PC-3 (cell line): Measurements from ENCODE around the gene KMT2E. TPM values are rescaled to one million over a fixed set of nuclear protein-coding genes. Genes with fewer than 3 reads are reported as not detected.

Source experiments
- ATAC-seq: fragments of 200-7000 bp; cut with Tn5 transposase; 2 replicates; pipeline ENCODE4 v1.9.1; 2020; ENCODE audit warnings: mild to moderate bottlenecking, moderate library complexity
- BruUV-seq: library from RNA; stranded (reverse); fragments of 400-500 nt; replicated peaks from 2 replicates; lab custom pipeline; 2021; lab: Mats Ljungman, UMichigan
- CTCF ChIA-PET: fragments of 300-600 bp; sonication (Branson Sonifier 250); formaldehyde crosslinking; loops from one replicate; lab custom pipeline; 2022; ENCODE audit warnings: antibody characterized with exemption; lab: Charles Lee
- POLR2A ChIA-PET: fragments of 300-600 bp; sonication (Branson Sonifier 250); formaldehyde crosslinking; loops from one replicate; lab custom pipeline; 2022; ENCODE audit warnings: antibody characterized with exemption; ENCODE audit not compliant: unreplicated experiment; lab: Charles Lee
- DNase-seq: peaks from one replicate; pipeline ENCODE4 v3.0.0-alpha.2; 2015
- H2AFZ ChIP-seq: fragments of 300-600 bp; sonication (generic); 2 replicates; pipeline ENCODE4 v1.6.0; 2016; ENCODE audit warnings: antibody characterized with exemption, low read length
- H3F3A ChIP-seq: fragments of 300-600 bp; sonication (generic); one replicate; pipeline ENCODE4 v1.6.0; 2017; ENCODE audit warnings: antibody characterized with exemption, low read length, control low read depth, mild to moderate bottlenecking; ENCODE audit not compliant: unreplicated experiment
- H3K27ac ChIP-seq: fragments of 300-600 bp; sonication (generic); 2 replicates; pipeline ENCODE4 v1.5.1; 2016; ENCODE audit warnings: mild to moderate bottlenecking, low read length
- H3K27me3 ChIP-seq: fragments of 300-600 bp; sonication (generic); 2 replicates; pipeline ENCODE4 v1.6.1; 2016; ENCODE audit warnings: low read length, mixed read lengths
- H3K36me3 ChIP-seq: fragments of 300-600 bp; sonication (generic); 2 replicates; pipeline ENCODE4 v1.6.1; 2016; ENCODE audit warnings: low read depth, mixed run types, low read length, mixed read lengths
- H3K4me1 ChIP-seq: fragments of 300-600 bp; sonication (generic); 2 replicates; pipeline ENCODE4 v1.5.1; 2016; ENCODE audit warnings: low read length; ENCODE audit not compliant: insufficient read depth
- H3K4me2 ChIP-seq: fragments of 300-600 bp; sonication (generic); 2 replicates; pipeline ENCODE4 v1.6.0; 2016; ENCODE audit warnings: low read length
- H3K4me3 ChIP-seq: fragments of 300-600 bp; sonication (generic); 2 replicates; pipeline ENCODE4 v1.5.1; 2016; ENCODE audit warnings: mild to moderate bottlenecking, low read length, mixed read lengths
- H3K79me2 ChIP-seq: fragments of 300-600 bp; sonication (generic); 2 replicates; pipeline ENCODE4 v1.6.1; 2017; ENCODE audit warnings: low read length, mixed read lengths
- H3K9ac ChIP-seq: fragments of 300-600 bp; sonication (generic); 2 replicates; pipeline ENCODE4 v1.6.0; 2016; ENCODE audit warnings: mild to moderate bottlenecking, low read length
- H3K9me2 ChIP-seq: fragments of 300-600 bp; sonication (generic); replicated peaks from 2 replicates; pipeline ENCODE4 v1.6.1; 2016; ENCODE audit warnings: mixed run types, low read length, mixed read lengths
- H3K9me3 ChIP-seq: fragments of 300-600 bp; sonication (generic); 2 replicates; pipeline ENCODE4 v1.6.1; 2016; ENCODE audit warnings: low read length, mixed read lengths
- H4K20me1 ChIP-seq: fragments of 300-600 bp; sonication (generic); 2 replicates; pipeline ENCODE4 v1.6.1; 2016; ENCODE audit warnings: low read length, mixed read lengths
- CTCF ChIP-seq: fragments of 300-600 bp; sonication (generic); conservative IDR thresholded peaks from 2 replicates; pipeline ENCODE4 v1.5.1; 2017; ENCODE audit warnings: antibody characterized with exemption, low read depth, mild to moderate bottlenecking, low read length
- EZH2 ChIP-seq: fragments of 300-600 bp; sonication (generic); IDR thresholded peaks from one replicate; pipeline ENCODE4 v1.6.1; 2017; ENCODE audit warnings: antibody characterized with exemption, mild to moderate bottlenecking, low read length; ENCODE audit not compliant: unreplicated experiment
- EZH2phosphoT487 ChIP-seq: fragments of 300-600 bp; sonication (generic); IDR thresholded peaks from 2 replicates; pipeline ENCODE4 v1.6.1; 2018; ENCODE audit warnings: mild to moderate bottlenecking, antibody characterized with exemption, low read length, borderline replicate concordance
- intact Hi-C: fragments of 100-400 bp; cut with micrococcal nuclease; formaldehyde crosslinking; loops from 2 replicates; pipeline ENCODE4 v1.9.0; 2023
- total RNA-seq: library from RNA; depleted of rRNA; stranded (reverse); fragments of >200 nt; gene quantifications from 2 replicates; pipeline ENCODE4 v1.2.3, GENCODE V29; 2014

Gene KMT2E
- total RNA-seq, 1 experiment from 2014 or later, result 21.8 TPM

GRCh38 chr7:105017657-105018365 is 3.8 kb downstream of the KMT2E start:
- H3K9ac ChIP-seq, result peak overlapping the region; percentile 99; the same call in 1 of the 2 replicates

GRCh38 chr7:105019269-105019668 is 5.3 kb downstream of the KMT2E start:
- Histone ChIP-seq H4K20me1 (peaks cover 34% of the 10 kb centered on the region), H3K27ac (no peak overlapping the region), H3K9me3 (no peaks in the 10 kb centered on the region), H3K4me1 (peaks cover 22% of the 10 kb centered on the region), H3K9ac (no peak overlapping the region), H3K36me3 (no peaks in the 10 kb centered on the region), H3K4me3 (no peak overlapping the region), H3K27me3 (no peaks in the 10 kb centered on the region), H2AFZ (no peak overlapping the region), H3F3A (no peaks in the 10 kb centered on the region), H3K4me2 (no peak overlapping the region), H3K79me2 (peaks cover 99% of the 10 kb centered on the region), H3K9me2 (no peaks in the 10 kb centered on the region)
- TF ChIP-seq EZH2 (no peak), EZH2phosphoT487 (no peak), CTCF (no peak)
- intact Hi-C loops, result no loop called here
- DNase-seq (no peak), ATAC-seq (no peak)
- POLR2A ChIA-PET, result no interaction called here
- no TSS peak for BruUV-seq
- CTCF ChIA-PET, result no interaction called here

More at GRCh38 chr7:105017657-105018365, 3.8 kb downstream of the KMT2E start:
- Histone ChIP-seq H3K27ac (no peak overlapping the region), H3F3A (no peaks in the 10 kb centered on the region), H3K4me1 (peaks cover 16% of the 10 kb centered on the region), H3K36me3 (no peaks in the 10 kb centered on the region), H3K79me2 (peaks cover 97% of the 10 kb centered on the region), H3K9me2 (no peaks in the 10 kb centered on the region), H4K20me1 (peaks cover 32% of the 10 kb centered on the region), H3K4me2 (peak overlapping the region; percentile 95), H3K27me3 (no peaks in the 10 kb centered on the region), H2AFZ (no peak overlapping the region), H3K9me3 (no peaks in the 10 kb centered on the region), H3K4me3 (peak overlapping the region; percentile 78)
- DNase-seq (no peak), ATAC-seq (no peak)
- no TSS peak for BruUV-seq
- ChIA-PET CTCF (no interaction called here), POLR2A (interaction anchor here (0.7 kb wide), 1 partner anchor 34 kb away, joined by 3 read pairs; no protein-coding TSS in a partner anchor)
- no peak for TF ChIP-seq EZH2
- TF ChIP-seq CTCF, result no peak
- no peak for TF ChIP-seq EZH2phosphoT487
- intact Hi-C loops, result loop anchor here (2.0 kb wide), 1 partner anchor 21 kb away; no protein-coding TSS in a partner anchor

- ATAC-seq (no peak), DNase-seq (no peak)
- Histone ChIP-seq H3K79me2 (peaks cover 99% of the 10 kb centered on the region), H3K36me3 (no peaks in the 10 kb centered on the region), H3K9me2 (no peaks in the 10 kb centered on the region), H3K4me1 (peaks cover 36% of the 10 kb centered on the region), H4K20me1 (peaks cover 45% of the 10 kb centered on the region), H2AFZ (no peak overlapping the region), H3K4me3 (no peak overlapping the region), H3K4me2 (no peak overlapping the region), H3K9me3 (no peaks in the 10 kb centered on the region), H3F3A (peaks cover 3% of the 10 kb centered on the region), H3K27me3 (no peaks in the 10 kb centered on the region), H3K27ac (no peak overlapping the region), H3K9ac (no peak overlapping the region)
- CTCF ChIA-PET, result no interaction called here
- BruUV-seq, result no TSS peak
- intact Hi-C loops, result no loop called here
- TF ChIP-seq EZH2phosphoT487, result no peak
- TF ChIP-seq EZH2, result no peak
- TF ChIP-seq CTCF, result no peak
- POLR2A ChIA-PET, result interaction anchor here (0.7 kb wide), 1 partner anchor 8 kb away, joined by 4 read pairs; no protein-coding TSS in a partner anchor
Measured at GRCh38 chr7:105020926-105021325, 6.9 kb downstream of the KMT2E start.
